ENCODE data around the gene PIAS4. TPM values are rescaled to one million over a fixed set of nuclear protein-coding genes. Genes with fewer than 3 reads are reported as not detected.

PIAS4 gene
- total RNA-seq, 1 experiment from 2014 or later: 17.3 TPM

DNA sequence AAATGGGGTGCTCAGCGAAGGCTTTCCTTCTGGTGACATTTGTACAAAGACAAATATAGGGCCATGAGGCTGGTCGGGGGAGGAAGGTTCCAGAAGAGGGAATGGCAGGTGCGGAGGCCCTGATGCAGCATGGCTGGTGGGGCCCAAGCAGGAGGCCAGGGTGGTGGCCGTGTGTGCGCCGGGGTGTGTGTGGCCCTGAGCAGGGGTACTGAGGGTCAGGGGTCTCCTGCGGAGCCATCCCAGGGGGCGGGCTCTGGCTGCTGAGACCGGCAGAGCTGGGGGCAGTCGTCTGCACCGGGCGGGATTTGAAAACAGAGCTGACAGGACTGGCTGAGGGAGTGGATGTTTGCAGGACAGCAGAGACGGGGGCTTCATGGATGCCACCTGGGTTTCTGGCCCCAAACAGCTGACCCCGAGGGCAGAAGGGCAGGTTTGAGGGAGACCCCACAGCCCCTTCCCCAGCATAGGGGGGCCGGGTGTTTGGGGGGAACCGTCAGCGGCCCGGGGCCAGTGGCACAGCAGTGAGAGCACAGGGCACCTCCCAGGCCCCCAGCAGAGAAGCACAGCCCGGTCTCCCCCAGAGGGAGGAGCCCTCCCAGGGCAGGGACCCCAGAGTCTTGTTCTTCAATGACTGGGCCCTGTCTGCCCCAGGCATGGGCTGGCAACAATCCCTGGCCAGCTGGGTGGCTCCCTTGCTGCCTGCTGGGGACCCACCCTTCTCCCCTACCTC is 11.4 kb downstream of the PIAS4 start:
- no peak overlapping the region for H3K4me3 ChIP-seq (ENCODE audit: low read length)
- no peak overlapping the region for H3K4me2 ChIP-seq (ENCODE audit: low read depth, low read length, poor library complexity, severe bottlenecking)
- no peak for DNase-seq
- H3K9me2 ChIP-seq (replicated peaks; ENCODE audit: insufficient read depth, low read length): no peaks in the 10 kb centered on the region
- H3K9me3 ChIP-seq (ENCODE audit: low read length): no peaks in the 10 kb centered on the region
- no peak overlapping the region for H3K27ac ChIP-seq (ENCODE audit: low read length)
- H4K20me1 ChIP-seq (ENCODE audit: insufficient read depth, low read depth, low read length): peaks cover 13% of the 10 kb centered on the region; the same call in 1 of the 2 replicates
- H3K4me1 ChIP-seq (ENCODE audit: low read length): 0 out of 2 replicates have a peak, but pooled peaks cover 2% of the 10 kb centered on the region
- no peak overlapping the region for H3K9ac ChIP-seq (ENCODE audit: low read length)
- H3K79me2 ChIP-seq (ENCODE audit: low read length): peaks cover 26% of the 10 kb centered on the region
- H3K36me3 ChIP-seq (ENCODE audit: insufficient read depth, low read length): no peaks in the 10 kb centered on the region
- H3K27me3 ChIP-seq (ENCODE audit: low read length): no peaks in the 10 kb centered on the region
- H2AFZ ChIP-seq (ENCODE audit: low read length): no peak overlapping the region

DNA sequence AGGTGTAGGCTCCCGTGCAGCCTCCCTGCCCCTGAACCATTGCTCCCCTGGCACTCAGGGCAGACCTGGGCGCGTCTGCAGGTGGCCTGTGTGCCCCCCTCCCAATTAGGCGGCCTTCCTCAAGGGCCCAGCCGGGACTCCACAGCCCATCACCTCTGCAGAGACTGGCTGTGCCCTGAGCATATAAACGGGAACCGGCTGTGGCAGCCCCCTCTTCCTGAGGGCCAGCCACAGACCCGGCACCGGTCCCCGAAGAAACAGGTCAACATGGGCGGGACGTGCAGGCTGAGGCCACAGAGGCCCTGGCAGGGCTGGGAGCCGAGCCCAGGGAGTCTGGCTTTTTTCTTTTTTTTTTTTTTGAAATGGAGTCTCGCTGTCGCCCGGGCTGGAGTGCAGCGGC is 12.0 kb downstream of the PIAS4 start:
- Histone ChIP-seq H3K4me3 (ENCODE audit: low read length) (no peak overlapping the region), H3K27ac (ENCODE audit: low read length) (no peak overlapping the region), H3K9me2 (replicated peaks; ENCODE audit: insufficient read depth, low read length) (no peaks in the 10 kb centered on the region), H3K36me3 (ENCODE audit: insufficient read depth, low read length) (no peaks in the 10 kb centered on the region), H3K79me2 (ENCODE audit: low read length) (peaks cover 25% of the 10 kb centered on the region), H2AFZ (ENCODE audit: low read length) (no peak overlapping the region), H3K4me2 (ENCODE audit: low read depth, low read length, poor library complexity, severe bottlenecking) (no peak overlapping the region), H3K9ac (ENCODE audit: low read length) (no peak overlapping the region), H3K9me3 (ENCODE audit: low read length) (no peaks in the 10 kb centered on the region), H3K27me3 (ENCODE audit: low read length) (no peaks in the 10 kb centered on the region), H4K20me1 (ENCODE audit: insufficient read depth, low read depth, low read length) (peaks cover 8% of the 10 kb centered on the region; the same call in 1 of the 2 replicates), H3K4me1 (ENCODE audit: low read length) (0 out of 2 replicates have a peak, but pooled peaks cover 2% of the 10 kb centered on the region)
- DNase-seq: no peak

DNA sequence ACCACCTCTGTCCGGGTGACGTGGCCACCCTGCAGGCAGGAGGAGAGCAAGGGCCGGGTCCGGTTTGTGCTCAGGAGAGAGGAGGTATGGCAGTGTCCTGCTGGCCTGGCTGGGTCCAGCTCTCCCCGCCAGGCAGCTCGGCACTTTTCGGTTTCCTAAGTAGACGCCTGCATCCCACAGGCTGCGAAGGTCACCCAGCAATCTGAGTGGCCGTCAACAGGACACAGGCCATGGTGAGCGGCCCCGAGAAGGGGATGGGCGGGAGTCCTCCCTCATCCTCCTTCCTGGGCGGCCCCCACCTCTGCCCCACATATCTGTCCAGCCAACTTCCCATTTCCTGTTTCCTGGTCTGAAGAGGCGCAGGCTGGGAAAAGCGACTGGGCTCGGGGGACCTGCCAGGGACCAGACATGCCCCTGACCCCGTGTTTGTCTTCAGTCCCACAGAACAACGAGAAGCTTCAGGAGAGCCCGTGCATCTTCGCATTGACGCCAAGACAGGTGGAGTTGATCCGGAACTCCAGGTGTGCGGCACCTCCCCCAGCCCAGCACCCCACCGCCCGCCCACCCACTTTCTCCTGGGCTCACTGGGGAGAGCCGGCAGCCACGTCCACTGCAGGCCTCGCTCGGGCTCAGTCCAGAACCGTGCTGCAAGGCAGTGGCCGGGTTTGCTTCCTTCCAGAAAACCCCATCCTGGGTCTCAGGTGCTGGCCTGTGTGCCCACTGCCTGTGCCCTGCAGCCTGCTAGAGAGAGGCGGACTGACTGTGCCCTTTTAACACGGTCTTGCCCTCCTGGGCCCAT is 16.3 kb downstream of the PIAS4 start:
- no peaks in the 10 kb centered on the region for H3K9me3 ChIP-seq (ENCODE audit: low read length)
- no peaks in the 10 kb centered on the region for H3K36me3 ChIP-seq (ENCODE audit: insufficient read depth, low read length)
- H3K27ac ChIP-seq (ENCODE audit: low read length): no peak overlapping the region
- H3K4me2 ChIP-seq (ENCODE audit: low read depth, low read length, poor library complexity, severe bottlenecking): no peak overlapping the region
- no peak overlapping the region for H2AFZ ChIP-seq (ENCODE audit: low read length)
- H4K20me1 ChIP-seq (ENCODE audit: insufficient read depth, low read depth, low read length): no peaks in the 10 kb centered on the region
- H3K79me2 ChIP-seq (ENCODE audit: low read length): peaks cover 10% of the 10 kb centered on the region
- H3K9ac ChIP-seq (ENCODE audit: low read length): no peak overlapping the region
- DNase-seq: no peak
- H3K4me1 ChIP-seq (ENCODE audit: low read length): 0 out of 2 replicates have a peak, but pooled peaks cover 2% of the 10 kb centered on the region
- no peaks in the 10 kb centered on the region for H3K9me2 ChIP-seq (replicated peaks; ENCODE audit: insufficient read depth, low read length)
- H3K27me3 ChIP-seq (ENCODE audit: low read length): no peaks in the 10 kb centered on the region
- H3K4me3 ChIP-seq (ENCODE audit: low read length): no peak overlapping the region

DNA sequence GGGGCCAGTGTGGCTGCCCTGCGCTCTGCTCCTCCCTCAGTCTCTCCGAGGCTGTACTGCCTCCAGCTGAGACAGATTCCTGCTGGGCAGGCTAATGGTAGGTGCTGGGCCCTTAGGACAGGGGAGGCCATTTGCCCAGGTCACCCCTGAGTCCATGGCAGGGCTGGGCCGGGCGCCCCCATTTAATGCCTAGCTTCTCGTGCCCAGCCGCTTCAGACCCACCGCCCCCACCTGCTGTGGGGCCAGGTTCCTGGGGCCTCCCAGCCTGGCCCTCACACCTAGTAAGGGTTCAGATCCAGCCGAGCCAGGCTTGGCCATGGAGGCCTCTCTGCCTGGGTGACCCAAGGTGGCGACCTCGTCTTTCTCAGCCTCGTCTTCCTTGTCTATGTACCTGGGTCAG is 17.8 kb downstream of the PIAS4 start:
- no peaks in the 10 kb centered on the region for H3K9me2 ChIP-seq (replicated peaks; ENCODE audit: insufficient read depth, low read length)
- H3K36me3 ChIP-seq (ENCODE audit: insufficient read depth, low read length): no peaks in the 10 kb centered on the region
- H3K9me3 ChIP-seq (ENCODE audit: low read length): no peaks in the 10 kb centered on the region
- H3K27ac ChIP-seq (ENCODE audit: low read length): no peak overlapping the region
- H3K79me2 ChIP-seq (ENCODE audit: low read length): peaks cover 7% of the 10 kb centered on the region
- H2AFZ ChIP-seq (ENCODE audit: low read length): no peak overlapping the region
- no peaks in the 10 kb centered on the region for H3K27me3 ChIP-seq (ENCODE audit: low read length)
- no peak overlapping the region for H3K4me2 ChIP-seq (ENCODE audit: low read depth, low read length, poor library complexity, severe bottlenecking)
- H4K20me1 ChIP-seq (ENCODE audit: insufficient read depth, low read depth, low read length): no peaks in the 10 kb centered on the region
- DNase-seq: no peak
- H3K4me1 ChIP-seq (ENCODE audit: low read length): 0 out of 2 replicates have a peak, but pooled peaks cover 2% of the 10 kb centered on the region
- no peak overlapping the region for H3K9ac ChIP-seq (ENCODE audit: low read length)
- H3K4me3 ChIP-seq (ENCODE audit: low read length): no peak overlapping the region

DNA sequence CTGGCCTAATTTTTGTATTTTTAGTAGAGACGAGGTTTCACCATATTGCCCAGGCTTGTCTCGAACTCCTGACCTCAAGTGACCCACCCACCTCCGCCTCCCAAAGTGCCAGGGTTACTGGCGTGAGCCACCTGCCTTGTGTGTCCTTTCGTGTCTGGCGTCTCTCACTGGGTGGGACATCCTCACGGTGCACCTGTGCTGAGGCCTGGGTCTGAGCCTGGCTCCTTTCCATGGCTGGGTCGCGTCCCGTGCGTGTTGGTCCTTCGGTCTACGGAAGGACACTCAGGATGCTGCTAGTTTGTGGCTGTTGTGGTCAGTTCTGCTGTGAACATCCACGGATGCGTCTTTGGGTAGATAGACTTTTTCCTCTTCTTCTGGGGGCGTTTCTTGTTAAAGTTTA is 19.6 kb downstream of the PIAS4 start:
- Histone ChIP-seq H4K20me1 (ENCODE audit: insufficient read depth, low read depth, low read length) (no peaks in the 10 kb centered on the region), H3K27me3 (ENCODE audit: low read length) (no peaks in the 10 kb centered on the region), H3K4me1 (ENCODE audit: low read length) (no peaks in the 10 kb centered on the region), H3K9me3 (ENCODE audit: low read length) (no peaks in the 10 kb centered on the region), H3K36me3 (ENCODE audit: insufficient read depth, low read length) (no peaks in the 10 kb centered on the region), H3K79me2 (ENCODE audit: low read length) (no peaks in the 10 kb centered on the region), H3K27ac (ENCODE audit: low read length) (no peak overlapping the region), H3K9me2 (replicated peaks; ENCODE audit: insufficient read depth, low read length) (no peaks in the 10 kb centered on the region), H2AFZ (ENCODE audit: low read length) (no peak overlapping the region), H3K4me2 (ENCODE audit: low read depth, low read length, poor library complexity, severe bottlenecking) (no peak overlapping the region), H3K4me3 (ENCODE audit: low read length) (no peak overlapping the region), H3K9ac (ENCODE audit: low read length) (no peak overlapping the region)
- DNase-seq: no peak

DNA sequence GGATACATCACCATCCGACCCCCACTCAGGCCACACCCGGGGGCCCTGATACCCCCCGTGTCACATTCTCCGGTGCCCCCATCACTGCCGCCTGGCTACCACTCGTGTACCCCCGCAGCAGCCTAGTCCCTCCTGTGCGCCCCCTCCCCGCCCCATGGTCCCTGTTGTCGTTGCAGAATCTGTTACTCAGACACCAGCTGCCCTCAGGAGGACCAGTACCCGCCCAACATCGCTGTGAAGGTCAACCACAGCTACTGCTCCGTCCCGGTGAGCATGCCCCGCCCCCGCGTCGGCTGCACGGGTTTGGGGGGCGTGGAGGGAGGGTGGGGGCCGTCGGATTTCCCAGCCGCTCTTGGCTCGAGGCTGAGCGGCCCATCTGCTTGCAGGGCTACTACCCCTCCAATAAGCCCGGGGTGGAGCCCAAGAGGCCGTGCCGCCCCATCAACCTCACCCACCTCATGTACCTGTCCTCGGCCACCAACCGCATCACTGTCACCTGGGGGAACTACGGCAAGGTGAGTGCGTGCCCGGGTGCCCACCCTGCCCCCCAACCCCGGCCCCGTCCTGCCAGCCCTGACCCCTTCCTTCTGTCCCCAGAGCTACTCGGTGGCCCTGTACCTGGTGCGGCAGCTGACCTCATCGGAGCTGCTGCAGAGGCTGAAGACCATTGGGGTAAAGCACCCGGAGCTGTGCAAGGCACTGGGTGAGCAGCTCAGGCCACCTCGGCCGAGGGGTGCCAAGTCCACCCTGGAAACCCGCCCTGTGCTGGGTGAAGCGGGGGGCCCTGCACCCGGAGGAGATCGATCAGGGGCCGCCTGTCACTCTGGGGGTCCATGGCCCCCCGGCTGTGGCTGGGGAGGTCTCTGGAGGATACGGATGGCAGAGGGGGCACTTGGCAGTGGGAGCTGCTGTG is 21.1 kb downstream of the PIAS4 start:
- Histone ChIP-seq H3K9me3 (ENCODE audit: low read length) (no peaks in the 10 kb centered on the region), H3K27me3 (ENCODE audit: low read length) (no peaks in the 10 kb centered on the region), H4K20me1 (ENCODE audit: insufficient read depth, low read depth, low read length) (no peaks in the 10 kb centered on the region), H3K4me3 (ENCODE audit: low read length) (no peak overlapping the region), H3K36me3 (ENCODE audit: insufficient read depth, low read length) (no peaks in the 10 kb centered on the region), H3K4me1 (ENCODE audit: low read length) (no peaks in the 10 kb centered on the region), H3K9ac (ENCODE audit: low read length) (no peak overlapping the region), H2AFZ (ENCODE audit: low read length) (no peak overlapping the region), H3K27ac (ENCODE audit: low read length) (no peak overlapping the region), H3K9me2 (replicated peaks; ENCODE audit: insufficient read depth, low read length) (no peaks in the 10 kb centered on the region), H3K4me2 (ENCODE audit: low read depth, low read length, poor library complexity, severe bottlenecking) (no peak overlapping the region), H3K79me2 (ENCODE audit: low read length) (no peaks in the 10 kb centered on the region)
- no peak for DNase-seq

DNA sequence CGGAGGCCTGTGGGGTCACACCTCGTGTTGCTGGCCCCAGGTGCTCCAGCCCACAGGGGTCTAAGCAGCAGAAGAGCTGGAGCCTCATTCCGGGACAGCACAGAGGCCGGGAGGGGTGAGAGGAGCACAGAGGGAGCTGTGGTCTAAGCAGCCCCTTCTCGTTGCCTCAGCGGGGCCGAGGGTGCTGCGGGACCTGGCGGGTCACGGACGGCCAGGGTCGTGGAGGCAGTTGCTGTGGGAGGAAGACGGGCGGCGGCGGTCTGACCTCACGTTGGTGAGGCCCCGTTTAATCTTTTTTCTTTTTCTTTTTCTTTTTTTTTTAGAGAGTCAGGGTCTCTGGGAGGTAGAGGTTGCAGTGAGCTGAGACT is 21.7 kb downstream of the PIAS4 start:
- Histone ChIP-seq H3K4me3 (ENCODE audit: low read length) (no peak overlapping the region), H3K27me3 (ENCODE audit: low read length) (no peaks in the 10 kb centered on the region), H3K79me2 (ENCODE audit: low read length) (no peaks in the 10 kb centered on the region), H3K4me2 (ENCODE audit: low read depth, low read length, poor library complexity, severe bottlenecking) (no peak overlapping the region), H3K9me3 (ENCODE audit: low read length) (no peaks in the 10 kb centered on the region), H3K27ac (ENCODE audit: low read length) (no peak overlapping the region), H4K20me1 (ENCODE audit: insufficient read depth, low read depth, low read length) (no peaks in the 10 kb centered on the region), H3K36me3 (ENCODE audit: insufficient read depth, low read length) (no peaks in the 10 kb centered on the region), H3K4me1 (ENCODE audit: low read length) (no peaks in the 10 kb centered on the region), H3K9me2 (replicated peaks; ENCODE audit: insufficient read depth, low read length) (no peaks in the 10 kb centered on the region), H3K9ac (ENCODE audit: low read length) (no peak overlapping the region), H2AFZ (ENCODE audit: low read length) (no peak overlapping the region)
- no peak for DNase-seq

DNA sequence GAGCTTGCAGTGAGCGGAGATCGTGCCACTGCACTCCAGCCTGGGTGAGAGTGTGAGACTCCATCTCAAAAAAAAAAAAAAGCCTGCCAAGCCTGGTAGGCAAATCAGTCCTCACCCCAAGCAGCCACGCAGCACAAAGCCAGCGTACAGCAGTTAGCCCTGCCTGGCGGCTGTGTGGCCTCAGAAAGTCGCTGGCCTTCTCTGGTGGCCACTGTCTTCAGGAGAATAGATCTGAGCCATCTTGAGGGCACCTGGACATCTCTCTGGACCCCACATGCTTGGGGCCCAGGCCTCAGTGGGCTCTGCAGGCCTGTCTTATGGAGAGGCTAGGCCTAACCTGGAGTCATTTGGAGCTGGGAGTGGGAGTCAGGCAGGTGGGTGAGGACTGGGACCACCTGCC is 23.0 kb downstream of the PIAS4 start:
- no peak for DNase-seq
- Histone ChIP-seq H3K9me2 (replicated peaks; ENCODE audit: insufficient read depth, low read length) (no peaks in the 10 kb centered on the region), H3K79me2 (ENCODE audit: low read length) (no peaks in the 10 kb centered on the region), H2AFZ (ENCODE audit: low read length) (no peak overlapping the region), H3K9ac (ENCODE audit: low read length) (no peak overlapping the region), H3K4me3 (ENCODE audit: low read length) (no peak overlapping the region), H3K27ac (ENCODE audit: low read length) (no peak overlapping the region), H3K36me3 (ENCODE audit: insufficient read depth, low read length) (peaks cover 2% of the 10 kb centered on the region), H3K4me1 (ENCODE audit: low read length) (no peaks in the 10 kb centered on the region), H4K20me1 (ENCODE audit: insufficient read depth, low read depth, low read length) (no peaks in the 10 kb centered on the region), H3K9me3 (ENCODE audit: low read length) (0 out of 2 replicates have a peak, but pooled peaks cover under 1% of the 10 kb centered on the region), H3K27me3 (ENCODE audit: low read length) (no peaks in the 10 kb centered on the region), H3K4me2 (ENCODE audit: low read depth, low read length, poor library complexity, severe bottlenecking) (no peak overlapping the region)

All from Karpas-422 (cell line).